GM23338 (cell line): Measurements from ENCODE around the gene PTPN13. TPM values are rescaled to one million over a fixed set of nuclear protein-coding genes. Genes with fewer than 3 reads are reported as not detected.

ENCODE experiments used
- ATAC-seq: fragments of 200-7000 bp; cut with Tn5 transposase; 3 replicates; pipeline ENCODE4 v1.9.1; 2020
- DNase-seq: peaks from one replicate; pipeline ENCODE4 v3.0.0-alpha.2; 2015; ENCODE audit warnings: low spot score
- H2AFZ ChIP-seq: fragments of 200-600 bp; sonication (generic); 2 replicates; pipeline ENCODE4 v1.8.0; 2016; ENCODE audit warnings: antibody characterized with exemption, mild to moderate bottlenecking, moderate library complexity
- H3F3A ChIP-seq: fragments of 200-600 bp; sonication (generic); replicated peaks from 2 replicates; pipeline ENCODE4 v1.8.0; 2017; ENCODE audit warnings: antibody characterized with exemption, mixed run types, low read depth
- H3K27ac ChIP-seq: fragments of 200-600 bp; sonication (generic); 2 replicates; pipeline ENCODE4 v1.6.1; 2016; ENCODE audit warnings: low read depth
- H3K27me3 ChIP-seq: fragments of 200-600 bp; sonication (generic); 2 replicates; pipeline ENCODE4 v1.8.0; 2016; ENCODE audit warnings: mild to moderate bottlenecking, mixed run types, moderate library complexity; ENCODE audit not compliant: insufficient read depth
- H3K36me3 ChIP-seq: fragments of 200-600 bp; sonication (generic); 2 replicates; pipeline ENCODE4 v1.8.0; 2016; ENCODE audit warnings: mild to moderate bottlenecking; ENCODE audit not compliant: insufficient read depth
- H3K4me1 ChIP-seq: fragments of 200-600 bp; sonication (generic); 2 replicates; pipeline ENCODE4 v1.8.0; 2016; ENCODE audit warnings: mild to moderate bottlenecking, moderate library complexity; ENCODE audit not compliant: insufficient read depth
- H3K4me2 ChIP-seq: fragments of 200-600 bp; sonication (generic); 2 replicates; pipeline ENCODE4 v1.7.1; 2017; ENCODE audit warnings: mixed run types
- H3K4me3 ChIP-seq: fragments of 200-600 bp; sonication (generic); 2 replicates; pipeline ENCODE4 v1.6.1; 2016; ENCODE audit warnings: mixed run types
- H3K79me2 ChIP-seq: fragments of 200-600 bp; sonication (generic); replicated peaks from 2 replicates; pipeline ENCODE4 v1.8.0; 2017; ENCODE audit warnings: mild to moderate bottlenecking; ENCODE audit not compliant: insufficient read depth
- H3K9me2 ChIP-seq: fragments of 200-600 bp; sonication (generic); 2 replicates; pipeline ENCODE4 v1.8.0; 2017; ENCODE audit not compliant: insufficient read depth
- H4K20me1 ChIP-seq: fragments of 200-600 bp; sonication (generic); replicated peaks from 2 replicates; pipeline ENCODE4 v1.8.0; 2017; ENCODE audit warnings: mild to moderate bottlenecking; ENCODE audit not compliant: insufficient read depth
- H3K27ac Mint-ChIP-seq: 2 replicates; pipeline ENCODE4 v1.8.0; 2020; ENCODE audit warnings: inconsistent platforms, mild to moderate bottlenecking, moderate library complexity, mixed read lengths
- H3K27me3 Mint-ChIP-seq: 3 replicates; pipeline ENCODE4 v1.8.0; 2022; ENCODE audit warnings: low read depth, mild to moderate bottlenecking, moderate library complexity, mixed read lengths, inconsistent platforms; ENCODE audit not compliant: insufficient read depth, poor library complexity
- H3K36me3 Mint-ChIP-seq: 3 replicates; pipeline ENCODE4 v1.8.0; 2021; ENCODE audit warnings: low read depth, mild to moderate bottlenecking, inconsistent platforms, moderate library complexity, mixed read lengths
- H3K4me1 Mint-ChIP-seq: 3 replicates; pipeline ENCODE4 v1.8.0; 2020; ENCODE audit warnings: mild to moderate bottlenecking, inconsistent platforms, mixed read lengths
- H3K4me3 Mint-ChIP-seq: 3 replicates; pipeline ENCODE4 v1.8.0; 2021; ENCODE audit warnings: moderate library complexity, mild to moderate bottlenecking, inconsistent platforms, mixed read lengths
- H3K9me3 Mint-ChIP-seq: 3 replicates; pipeline ENCODE4 v1.8.0; 2020; ENCODE audit warnings: moderate library complexity, mild to moderate bottlenecking, inconsistent platforms, mixed read lengths
- CREB1 ChIP-seq: fragments of 250-450 bp; sonication (Bioruptor Pico); IDR thresholded peaks from 2 replicates; pipeline ENCODE4 v1.5.0; 2020; ENCODE audit warnings: low read depth, mild to moderate bottlenecking, moderate library complexity
- CTCF ChIP-seq, 2 experiments: fragments of 200-600 bp in 1 of 2; sonication (generic) in 1 of 2; conservative IDR thresholded peaks; 2 replicates each; pipeline versions ENCODE4 v1.5.1 to v1.6.1; 2016 to 2017; ENCODE audit warnings: antibody characterized with exemption in 2 of 2, low read depth in 2 of 2, mild to moderate bottlenecking in 2 of 2, moderate library complexity in 1 of 2
- EZH2 ChIP-seq: fragments of 200-600 bp; sonication (generic); IDR thresholded peaks from one replicate; pipeline ENCODE4 v1.8.0; 2017; ENCODE audit warnings: antibody characterized with exemption, mild to moderate bottlenecking, low read depth; ENCODE audit not compliant: unreplicated experiment
- EZH2phosphoT487 ChIP-seq: fragments of 200-600 bp; sonication (generic); IDR thresholded peaks from one replicate; pipeline ENCODE4 v1.8.1; 2018; ENCODE audit warnings: antibody characterized with exemption; ENCODE audit not compliant: unreplicated experiment
- JUNB ChIP-seq: IDR thresholded peaks from one replicate; pipeline ENCODE4 v1.6.1; 2016; ENCODE audit warnings: antibody characterized with exemption; ENCODE audit not compliant: unreplicated experiment
- NANOG ChIP-seq: IDR thresholded peaks from 2 replicates; pipeline ENCODE4 v1.6.1; 2016; ENCODE audit warnings: antibody characterized with exemption, borderline replicate concordance
- POLR2AphosphoS5 ChIP-seq: IDR thresholded peaks from 2 replicates; pipeline ENCODE4 v1.6.1; 2016; ENCODE audit warnings: antibody characterized with exemption, low read depth
- REST ChIP-seq: IDR thresholded peaks from one replicate; pipeline ENCODE4 v1.6.1; 2018; ENCODE audit warnings: antibody characterized with exemption; ENCODE audit not compliant: unreplicated experiment
- ZNF331 ChIP-seq: fragments of 250-450 bp; sonication (Bioruptor Pico); IDR thresholded peaks from 2 replicates; pipeline ENCODE4 v1.5.0; 2020; ENCODE audit warnings: low read depth, mild to moderate bottlenecking, moderate library complexity
- ZNF462 ChIP-seq: fragments of 250-450 bp; sonication (Bioruptor Pico); IDR thresholded peaks from 2 replicates; pipeline ENCODE4 v1.5.0; 2020; ENCODE audit warnings: mild to moderate bottlenecking, moderate library complexity
- polyA plus RNA-seq: library from polyadenylated mRNA; unstranded; fragments of >200 nt; fragmentation: Nextera tagmentation; extraction: Ambion mirVana; gene quantifications from 2 replicates; pipeline ENCODE4 v1.2.1, GENCODE V29; 2016
- total RNA-seq: library from RNA; depleted of rRNA; stranded (reverse); fragments of >200 nt; shearing (Covaris generic); gene quantifications from 2 replicates; pipeline ENCODE4 v1.2.3, GENCODE V29; 2014
- TF ChIP-seq, protein P1 (sequence below): IDR thresholded peaks from 2 replicates; pipeline ENCODE4 v1.6.1; 2016; ENCODE audit warnings: antibody characterized with exemption

Gene PTPN13
- total and polyA plus RNA-seq, 2 experiments from 2014 or later, result 12.6 to 49.9 TPM

- no peak for TF ChIP-seq ZNF462 (CRISPR knock-in tag)
- TF ChIP-seq CREB1 (CRISPR knock-in tag), result no peak
- TF ChIP-seq JUNB, result no peak
- TF ChIP-seq, protein P1, sequence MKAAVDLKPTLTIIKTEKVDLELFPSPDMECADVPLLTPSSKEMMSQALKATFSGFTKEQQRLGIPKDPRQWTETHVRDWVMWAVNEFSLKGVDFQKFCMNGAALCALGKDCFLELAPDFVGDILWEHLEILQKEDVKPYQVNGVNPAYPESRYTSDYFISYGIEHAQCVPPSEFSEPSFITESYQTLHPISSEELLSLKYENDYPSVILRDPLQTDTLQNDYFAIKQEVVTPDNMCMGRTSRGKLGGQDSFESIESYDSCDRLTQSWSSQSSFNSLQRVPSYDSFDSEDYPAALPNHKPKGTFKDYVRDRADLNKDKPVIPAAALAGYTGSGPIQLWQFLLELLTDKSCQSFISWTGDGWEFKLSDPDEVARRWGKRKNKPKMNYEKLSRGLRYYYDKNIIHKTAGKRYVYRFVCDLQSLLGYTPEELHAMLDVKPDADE, result no peak
- no peak for TF ChIP-seq NANOG
- TF ChIP-seq POLR2AphosphoS5, result no peak
- TF ChIP-seq CTCF (conservative IDR thresholded peaks at IDR 0.05; ENCODE audit: low read depth in 2 of 2), result no peak
Measured at GRCh38 chr4:86834901-86835300, 240.8 kb downstream of the PTPN13 start (continued).

GRCh38 chr4:86835677-86836076, 241.6 kb downstream of the PTPN13 start:
- H3F3A ChIP-seq, result no peaks in the 10 kb centered on the region
- H2AFZ ChIP-seq, result peak overlapping the region; percentile 34; the same call in 1 of the 2 replicates
- H3K4me1 ChIP-seq, result no peaks in the 10 kb centered on the region
- Mint-ChIP-seq H3K4me1 (peaks cover 3% of the 10 kb centered on the region; the same call in 2 of the 3 replicates), H3K9me3 (no peaks in the 10 kb centered on the region), H3K27ac (no peak overlapping the region), H3K27me3 (peaks cover 6% of the 10 kb centered on the region), H3K36me3 (no peaks in the 10 kb centered on the region), H3K4me3 (no peak overlapping the region)
- no peaks in the 10 kb centered on the region for H4K20me1 ChIP-seq
- no peak overlapping the region for H3K27ac ChIP-seq
- H3K9me2 ChIP-seq, result no peaks in the 10 kb centered on the region
- no peaks in the 10 kb centered on the region for H3K79me2 ChIP-seq
- H3K36me3 ChIP-seq, result no peaks in the 10 kb centered on the region
- H3K27me3 ChIP-seq, result no peaks in the 10 kb centered on the region
- no peak overlapping the region for H3K4me2 ChIP-seq
- no peak overlapping the region for H3K4me3 ChIP-seq
- no peak for ATAC-seq
- no peak for DNase-seq
- TF ChIP-seq, protein P1, result no peak
- no peak for TF ChIP-seq REST
- no peak for TF ChIP-seq EZH2
- TF ChIP-seq CREB1 (CRISPR knock-in tag), result no peak
- TF ChIP-seq NANOG, result no peak
- TF ChIP-seq EZH2phosphoT487, result no peak
- TF ChIP-seq ZNF331, result no peak
